Activated CD4-positive, alpha-beta memory T cell treated with anti-CD3 and anti-CD28 coated beads, Interleukin-2, amount 10 ng/mL, durations not matched to agents 7 days and 5 days (primary cell): ENCODE measurements around the gene FHAD1. TPM values are rescaled to one million over a fixed set of nuclear protein-coding genes. Genes with fewer than 3 reads are reported as not detected.
A peak's percentile ranks its signal among the peaks of the same experiment; 100 is the strongest.

Experiments used
- CTCF ChIA-PET: fragments of 350-600 bp; sonication (Branson Sonifier 250); formaldehyde crosslinking; loops from one replicate; lab custom pipeline; 2021; ENCODE audit warnings: antibody characterized with exemption, inconsistent platforms; lab: Charles Lee
- POLR2A ChIA-PET: fragments of 350-600 bp; sonication (Branson Sonifier 250); formaldehyde crosslinking; loops from one replicate; lab custom pipeline; 2021; ENCODE audit warnings: antibody characterized with exemption; lab: Charles Lee
- DNase-seq: peaks from one replicate; pipeline ENCODE4 v3.0.0-alpha.2; 2020
- H3K27ac Mint-ChIP-seq: one replicate; pipeline ENCODE4 v1.8.0; 2021; ENCODE audit warnings: mild to moderate bottlenecking, mixed read lengths
- H3K27me3 Mint-ChIP-seq: one replicate; pipeline ENCODE4 v1.8.0; 2021; ENCODE audit warnings: mixed read lengths
- H3K36me3 Mint-ChIP-seq: one replicate; pipeline ENCODE4 v1.8.0; 2021; ENCODE audit warnings: low read depth, mixed read lengths
- H3K4me1 Mint-ChIP-seq: one replicate; pipeline ENCODE4 v1.8.0; 2021; ENCODE audit warnings: mixed read lengths
- H3K4me3 Mint-ChIP-seq: one replicate; pipeline ENCODE4 v1.8.0; 2021; ENCODE audit warnings: mild to moderate bottlenecking, mixed read lengths
- H3K9me3 Mint-ChIP-seq: one replicate; pipeline ENCODE4 v1.8.0; 2021; ENCODE audit warnings: mixed read lengths
- total RNA-seq, 2 experiments: library from RNA; stranded (reverse); gene quantifications; one replicate each; pipeline ENCODE4 v1.2.3, GENCODE V29; 2021

FHAD1 gene
- total RNA-seq, 2 experiments from 2014 or later, result 0.18 TPM; not detected in 1

DNA sequence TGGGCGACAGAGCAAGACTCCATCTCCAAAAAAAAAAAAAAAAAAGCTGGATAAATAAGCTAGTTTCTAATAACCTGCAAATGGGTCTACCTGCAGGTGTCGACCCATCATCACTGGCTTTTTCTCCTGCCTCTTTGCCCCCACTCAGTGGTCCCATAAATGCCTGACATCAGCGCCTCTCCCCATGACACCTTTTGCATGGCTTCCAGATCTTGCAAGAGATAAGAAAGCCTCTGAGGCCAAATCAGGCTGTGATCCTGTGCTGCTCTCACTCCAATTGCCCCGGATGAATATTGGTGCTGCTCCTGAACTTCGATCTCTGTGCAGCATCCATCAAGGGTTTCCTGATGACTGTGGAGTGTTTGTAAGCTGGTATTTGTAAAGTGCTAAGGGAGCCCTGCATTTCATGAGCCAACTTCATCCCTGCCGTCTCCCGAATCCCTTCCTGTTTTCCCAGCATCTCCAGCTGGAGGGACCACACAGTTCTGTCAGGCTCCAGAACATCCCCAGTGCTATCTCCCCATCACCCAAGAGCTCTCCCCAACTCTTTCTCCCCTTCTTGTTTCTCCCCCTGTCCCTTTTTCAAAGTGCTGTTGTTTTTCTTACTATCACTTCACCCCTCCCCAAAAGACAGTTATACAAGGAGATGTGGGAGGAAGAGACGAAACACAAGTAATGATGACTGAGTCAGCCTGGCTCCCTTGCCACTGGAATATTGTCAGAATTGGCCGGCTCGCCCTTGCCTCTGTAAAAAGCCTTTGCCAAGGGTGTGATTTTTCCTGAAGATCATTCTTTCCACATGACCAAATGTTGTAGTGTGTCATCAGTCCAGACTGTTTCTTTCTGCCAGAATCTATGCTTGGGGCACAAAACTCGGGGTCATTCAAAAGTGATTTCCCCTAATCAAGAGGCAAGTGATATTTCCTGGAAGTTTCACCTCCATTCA, 159.9 kb downstream of the FHAD1 start:
- ChIA-PET POLR2A (interaction anchor here (1.4 to 2.0 kb wide), 2 partner anchors 10 kb away, joined by 3 to 7 read pairs; no protein-coding TSS in a partner anchor), CTCF (interaction anchor here (0.6 to 3.5 kb wide), 5 partner anchors 10 to 83 kb away, joined by 3 to 15 read pairs (median 3); no protein-coding TSS in a partner anchor)
- Mint-ChIP-seq H3K4me1 (peaks cover 25% of the 10 kb centered on the region), H3K9me3 (no peaks in the 10 kb centered on the region), H3K27me3 (peaks cover 38% of the 10 kb centered on the region), H3K36me3 (peaks cover 7% of the 10 kb centered on the region), H3K4me3 (no peak overlapping the region), H3K27ac (no peak overlapping the region)
- DNase-seq, result no peak

DNA sequence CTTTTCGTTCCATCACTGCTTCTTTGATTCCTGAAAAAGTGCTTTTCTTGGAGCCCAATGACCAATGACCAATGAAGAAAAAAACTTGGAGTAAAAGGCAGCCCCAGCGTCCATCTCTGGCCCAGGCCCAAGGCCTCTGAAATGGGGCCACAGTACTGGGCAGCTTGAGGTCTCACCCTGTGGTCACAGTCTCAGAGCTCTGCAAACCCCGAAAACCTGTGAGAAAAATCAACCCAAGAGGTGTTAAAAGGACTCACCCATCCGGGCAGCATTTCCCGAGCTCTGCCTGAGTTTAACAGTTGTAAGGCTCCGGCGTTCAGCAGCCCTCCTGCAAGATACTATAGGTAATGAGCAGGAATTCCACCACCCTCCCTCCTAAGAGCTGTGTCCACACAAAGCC, 160.6 kb downstream of the FHAD1 start:
- peak overlapping the region; percentile 5 for H3K4me3 Mint-ChIP-seq
- H3K27me3 Mint-ChIP-seq, result peaks cover 38% of the 10 kb centered on the region
- POLR2A ChIA-PET, result interaction anchor here (1.4 kb wide), 1 partner anchor 10 kb away, joined by 3 read pairs; no protein-coding TSS in a partner anchor

DNA sequence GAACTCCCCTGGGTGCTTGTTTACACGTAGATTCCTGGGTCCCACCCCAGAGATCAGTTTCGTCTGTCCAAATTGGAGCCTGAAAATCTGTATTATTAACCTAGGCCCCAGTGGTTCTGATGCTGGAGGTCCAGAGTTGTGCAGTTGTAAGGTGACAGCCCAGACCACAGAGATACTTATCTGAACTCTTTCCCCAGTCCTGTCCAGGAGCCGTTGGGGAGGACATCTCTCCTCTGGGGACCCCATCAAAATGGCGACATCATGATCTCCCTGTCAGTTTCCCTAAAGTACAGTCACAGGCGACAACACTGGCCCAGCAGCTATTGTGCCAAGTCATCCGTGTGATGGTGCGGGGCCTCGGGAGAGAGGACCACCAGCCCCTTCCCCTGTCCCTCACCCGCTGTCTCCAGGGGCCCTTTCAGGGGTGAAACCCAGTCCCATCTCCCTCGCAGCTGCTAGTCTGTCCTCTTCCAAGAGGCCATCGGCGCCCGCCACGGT, 161.9 kb downstream of the FHAD1 start:
- H3K27me3 Mint-ChIP-seq, result peaks cover 38% of the 10 kb centered on the region
- H3K4me1 Mint-ChIP-seq, result peaks cover 45% of the 10 kb centered on the region
- no peaks in the 10 kb centered on the region for H3K9me3 Mint-ChIP-seq
- H3K36me3 Mint-ChIP-seq, result peaks cover 25% of the 10 kb centered on the region
- CTCF ChIA-PET, result interaction anchor here (1.2 to 3.5 kb wide), 2 partner anchors 23 to 85 kb away, joined by 3 to 15 read pairs; no protein-coding TSS in a partner anchor
- peak overlapping the region; percentile 97 for H3K4me3 Mint-ChIP-seq
- DNase-seq, result no peak
- no peak overlapping the region for H3K27ac Mint-ChIP-seq
- POLR2A ChIA-PET, result interaction anchor here (1.1 to 1.7 kb wide), 2 partner anchors 67 to 75 kb away, joined by 3 to 8 read pairs; no protein-coding TSS in a partner anchor

More for the DNA sequence above, 160.6 kb downstream of the FHAD1 start:
- Mint-ChIP-seq H3K27ac (no peak overlapping the region), H3K9me3 (no peaks in the 10 kb centered on the region), H3K4me1 (peaks cover 32% of the 10 kb centered on the region), H3K36me3 (peaks cover 14% of the 10 kb centered on the region)
- DNase-seq, result no peak
- CTCF ChIA-PET, result interaction anchor here (1.0 to 3.5 kb wide), 3 partner anchors 10 to 84 kb away, joined by 3 to 15 read pairs (median 3); no protein-coding TSS in a partner anchor

DNA sequence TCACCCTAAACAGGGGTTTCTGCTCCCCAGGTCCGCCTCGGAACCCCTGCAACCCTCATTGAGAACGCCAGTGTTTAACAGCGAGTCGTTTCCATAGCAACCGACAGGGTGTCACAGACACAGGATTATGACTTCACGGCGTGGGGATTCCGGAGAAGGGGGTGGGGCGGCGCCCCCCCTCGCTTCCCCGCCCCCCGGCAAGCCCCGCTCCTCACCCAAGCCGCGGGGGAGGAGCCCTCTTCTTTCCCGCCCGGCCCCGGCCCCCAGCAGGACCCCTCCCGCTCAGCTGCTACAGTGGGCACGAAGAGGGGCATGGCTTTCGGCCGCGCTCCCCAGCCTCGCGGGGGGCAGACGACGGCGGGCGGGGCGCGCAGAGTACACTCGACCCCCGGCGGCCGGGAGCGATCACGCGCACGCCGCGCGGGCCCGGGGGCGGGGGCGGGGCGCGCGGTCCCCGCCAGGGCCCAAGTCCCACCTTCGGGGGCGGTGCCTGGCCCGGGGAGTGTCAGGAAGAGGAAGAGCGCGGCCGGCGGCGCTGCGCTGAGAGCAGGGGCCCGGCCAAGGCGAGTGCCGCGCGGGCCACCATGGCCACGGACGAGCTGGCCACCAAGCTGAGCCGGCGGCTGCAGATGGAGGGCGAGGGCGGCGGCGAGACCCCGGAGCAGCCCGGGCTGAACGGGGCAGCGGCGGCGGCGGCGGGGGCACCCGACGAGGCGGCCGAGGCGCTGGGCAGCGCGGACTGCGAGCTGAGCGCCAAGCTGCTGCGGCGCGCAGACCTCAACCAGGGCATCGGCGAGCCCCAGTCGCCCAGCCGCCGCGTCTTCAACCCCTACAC, 162.6 kb downstream of the FHAD1 start, which contains the start of gene EFHD2:
Gene EFHD2, plus strand, starts transcription at position 501 of the 835 bp plus-strand sequence. Its CDS starts 84 bp downstream, at position 585.
- H3K4me1 Mint-ChIP-seq, result peaks cover 51% of the 10 kb centered on the region
- peak within 1 kb of the TSS; percentile 89 for H3K27ac Mint-ChIP-seq
- ChIA-PET CTCF (interaction anchor here (1.2 to 1.5 kb wide), 2 partner anchors 11 to 86 kb away, joined by 3 to 4 read pairs; no protein-coding TSS in a partner anchor), POLR2A (interaction anchor here (0.8 to 3.6 kb wide), 8 partner anchors 10 to 86 kb away, joined by 3 to 14 read pairs (median 6); no protein-coding TSS in a partner anchor)
- no peaks in the 10 kb centered on the region for H3K9me3 Mint-ChIP-seq
- H3K4me3 Mint-ChIP-seq, result peak within 1 kb of the TSS; percentile 97
- DNase-seq, result peak; percentile 86
- peaks cover 32% of the 10 kb centered on the region for H3K36me3 Mint-ChIP-seq
- peaks cover 36% of the 10 kb centered on the region for H3K27me3 Mint-ChIP-seq

DNA sequence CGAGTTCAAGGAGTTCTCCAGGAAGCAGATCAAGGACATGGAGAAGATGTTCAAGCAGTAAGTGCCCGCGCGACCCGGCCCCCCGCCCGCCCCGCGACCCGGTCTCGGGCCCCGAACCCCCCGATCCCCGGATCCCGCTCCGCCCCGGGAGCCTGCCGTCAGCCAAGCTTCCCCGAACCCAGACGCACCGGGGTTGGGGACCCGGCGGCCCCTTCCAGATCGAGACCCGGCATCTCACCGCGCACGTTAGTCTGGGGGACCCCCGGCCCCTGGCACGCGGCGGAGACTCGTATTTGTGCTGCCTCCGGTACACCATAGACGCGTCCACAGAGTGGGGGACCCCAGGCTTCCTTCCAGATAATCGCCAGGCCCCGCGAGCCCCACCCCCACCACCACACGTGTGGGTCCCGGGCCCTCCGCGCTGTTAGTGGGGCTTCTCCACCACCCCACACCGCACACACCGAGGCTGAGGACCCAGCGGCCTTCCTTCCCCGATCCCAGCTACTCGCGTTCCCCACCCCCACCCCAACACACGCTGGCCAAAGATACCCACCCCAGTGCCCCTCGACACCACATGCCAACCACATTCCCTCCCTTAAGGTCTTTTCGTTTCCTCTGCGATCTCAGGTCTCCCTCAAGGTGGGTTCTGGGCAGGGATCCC, 163.3 kb downstream of the FHAD1 start:
- H3K4me3 Mint-ChIP-seq, result peak overlapping the region; percentile 97
- DNase-seq, result peak; percentile 30
- peaks cover 57% of the 10 kb centered on the region for H3K4me1 Mint-ChIP-seq
- H3K27ac Mint-ChIP-seq, result peak overlapping the region; percentile 89
- ChIA-PET POLR2A (interaction anchor here (0.8 to 3.6 kb wide), 8 partner anchors 9 to 87 kb away, joined by 3 to 14 read pairs (median 6); no protein-coding TSS in a partner anchor), CTCF (interaction anchor here (1.2 to 1.5 kb wide), 2 partner anchors 10 to 87 kb away, joined by 3 to 4 read pairs; no protein-coding TSS in a partner anchor)
- H3K27me3 Mint-ChIP-seq, result peaks cover 33% of the 10 kb centered on the region
- peaks cover 40% of the 10 kb centered on the region for H3K36me3 Mint-ChIP-seq
- no peaks in the 10 kb centered on the region for H3K9me3 Mint-ChIP-seq

DNA sequence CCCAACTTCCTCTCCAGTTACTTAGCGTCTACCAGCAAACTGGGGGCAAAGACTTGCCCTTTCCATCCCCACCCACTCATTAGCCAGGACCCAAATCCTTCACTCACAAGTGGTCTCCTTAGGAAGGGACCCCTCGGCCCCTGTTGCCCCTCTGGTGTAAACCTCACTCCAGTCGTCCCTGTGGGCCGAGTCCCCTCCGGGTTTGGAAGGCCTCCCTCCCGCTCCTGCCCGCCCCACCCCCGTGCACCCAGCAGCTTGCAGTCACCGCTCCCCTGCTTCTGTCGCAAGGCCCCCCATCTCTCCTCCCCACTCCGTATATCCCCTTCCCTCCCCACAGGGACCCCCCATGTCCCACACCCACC, 163.8 kb downstream of the FHAD1 start:
- Mint-ChIP-seq H3K36me3 (peaks cover 45% of the 10 kb centered on the region), H3K27me3 (peaks cover 28% of the 10 kb centered on the region), H3K27ac (peak overlapping the region; percentile 89), H3K4me3 (peak overlapping the region; percentile 97), H3K4me1 (peaks cover 62% of the 10 kb centered on the region), H3K9me3 (no peaks in the 10 kb centered on the region)
- ChIA-PET POLR2A (interaction anchor here (1.3 to 3.6 kb wide), 7 partner anchors 9 to 88 kb away, joined by 3 to 14 read pairs (median 7); no protein-coding TSS in a partner anchor), CTCF (interaction anchor here (1.2 to 2.3 kb wide), 3 partner anchors 9 to 87 kb away, joined by 3 to 12 read pairs (median 4); no protein-coding TSS in a partner anchor)
- DNase-seq, result no peak

DNA sequence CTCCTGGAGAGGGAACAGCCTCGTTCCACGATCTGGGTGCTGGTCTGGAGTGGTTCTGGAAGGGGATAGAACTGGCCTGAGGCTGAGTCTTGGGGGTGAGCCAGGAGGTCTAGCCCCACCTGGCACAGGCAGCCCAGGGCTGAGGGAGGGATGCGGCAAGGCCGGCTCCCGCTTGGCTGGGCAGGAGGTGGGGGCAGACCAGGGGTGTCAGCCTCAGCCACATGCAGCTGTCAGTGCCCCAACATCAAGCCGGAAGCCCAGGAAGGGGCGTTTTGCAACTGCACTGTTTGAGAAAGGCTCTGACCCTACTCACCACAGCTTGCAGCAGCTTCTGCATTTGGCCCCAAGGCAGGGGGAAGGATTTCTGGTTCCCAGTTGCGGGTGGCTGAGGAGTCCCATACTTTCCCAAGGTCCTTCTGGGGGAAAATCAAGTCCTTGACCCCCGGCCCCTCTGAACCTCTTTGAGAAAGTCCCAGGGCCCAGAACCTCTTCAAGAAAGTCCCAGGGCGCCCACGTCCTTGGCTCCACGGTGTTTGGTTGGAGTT, 164.6 kb downstream of the FHAD1 start:
- DNase-seq, result peak; percentile 69
- peaks cover 69% of the 10 kb centered on the region for H3K4me1 Mint-ChIP-seq
- ChIA-PET POLR2A (interaction anchor here (1.4 to 3.6 kb wide), 5 partner anchors 12 to 88 kb away, joined by 5 to 14 read pairs (median 8); no protein-coding TSS in a partner anchor), CTCF (interaction anchor here (1.1 to 2.3 kb wide), 6 partner anchors 19 to 91 kb away, joined by 3 to 12 read pairs (median 6); no protein-coding TSS in a partner anchor)
- peaks cover 24% of the 10 kb centered on the region for H3K27me3 Mint-ChIP-seq
- peaks cover 52% of the 10 kb centered on the region for H3K36me3 Mint-ChIP-seq
- no peaks in the 10 kb centered on the region for H3K9me3 Mint-ChIP-seq
- H3K4me3 Mint-ChIP-seq, result peak overlapping the region; percentile 97
- peak overlapping the region; percentile 89 for H3K27ac Mint-ChIP-seq

DNA sequence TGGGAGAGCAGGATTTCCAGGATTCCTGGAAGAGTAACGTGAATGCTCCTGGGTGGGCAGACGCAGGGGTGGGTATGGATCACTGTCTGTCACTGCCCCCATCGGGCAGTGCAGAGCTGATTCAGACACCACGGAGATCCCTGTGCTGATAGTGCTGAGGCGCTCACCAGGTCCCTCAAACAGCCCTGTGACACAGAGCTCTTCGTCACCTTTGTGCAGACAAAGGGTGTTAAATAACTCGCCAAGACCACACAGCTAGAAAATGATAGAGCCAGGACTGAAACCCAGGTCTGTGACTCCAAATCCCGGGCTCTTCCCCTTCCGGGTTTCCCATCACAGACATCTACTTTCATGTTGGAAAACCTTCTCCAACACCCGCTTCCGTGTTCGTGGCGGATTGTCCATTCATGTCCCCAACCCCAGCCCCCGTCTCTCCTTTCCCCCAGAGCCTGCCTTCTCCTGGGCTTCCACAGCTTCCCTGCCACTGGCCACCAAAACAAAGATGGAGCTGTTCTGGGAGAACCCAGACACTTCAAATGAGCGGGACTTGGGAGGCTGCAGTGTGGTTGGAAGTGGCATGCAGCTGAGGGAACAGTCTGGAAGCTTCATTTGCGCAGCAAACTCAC, 165.3 kb downstream of the FHAD1 start:
- Mint-ChIP-seq H3K27ac (peak overlapping the region; percentile 89), H3K36me3 (peaks cover 52% of the 10 kb centered on the region), H3K4me3 (peak overlapping the region; percentile 97), H3K9me3 (no peaks in the 10 kb centered on the region), H3K27me3 (peaks cover 18% of the 10 kb centered on the region), H3K4me1 (peaks cover 69% of the 10 kb centered on the region)
- CTCF ChIA-PET, result interaction anchor here (0.7 to 2.3 kb wide), 7 partner anchors 18 to 92 kb away, joined by 3 to 12 read pairs (median 5); no protein-coding TSS in a partner anchor
- POLR2A ChIA-PET, result interaction anchor here (1.0 to 3.6 kb wide), 6 partner anchors 12 to 89 kb away, joined by 3 to 14 read pairs (median 8); no protein-coding TSS in a partner anchor
- DNase-seq, result peak; percentile 72

DNA sequence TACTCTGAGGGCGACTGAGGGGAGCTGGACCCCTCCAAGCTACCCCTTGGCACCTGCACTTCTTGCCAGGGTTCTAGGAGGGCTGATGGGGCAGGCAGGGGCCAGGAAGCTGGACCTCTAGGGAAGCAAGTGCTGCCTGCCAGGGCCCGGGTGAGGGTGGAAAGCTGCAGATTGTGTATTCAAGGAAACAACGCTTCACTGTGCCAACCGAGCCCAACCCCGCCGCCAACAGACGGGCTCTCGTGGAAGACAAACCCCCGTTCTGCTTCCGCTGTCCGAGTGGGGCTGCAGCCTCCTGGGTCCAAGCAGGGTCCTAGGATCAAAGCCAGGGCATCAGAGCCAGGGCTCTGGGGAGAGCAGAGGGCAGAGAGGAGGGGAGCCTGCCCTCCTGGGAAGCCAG, 165.8 kb downstream of the FHAD1 start:
- POLR2A ChIA-PET, result interaction anchor here (1.0 to 3.6 kb wide), 6 partner anchors 14 to 89 kb away, joined by 3 to 14 read pairs (median 8); no protein-coding TSS in a partner anchor
- Mint-ChIP-seq H3K4me1 (peaks cover 70% of the 10 kb centered on the region), H3K4me3 (peak overlapping the region; percentile 97), H3K9me3 (no peaks in the 10 kb centered on the region), H3K27ac (no peak overlapping the region), H3K27me3 (peaks cover 12% of the 10 kb centered on the region), H3K36me3 (peaks cover 52% of the 10 kb centered on the region)
- CTCF ChIA-PET, result interaction anchor here (0.7 to 2.3 kb wide), 7 partner anchors 18 to 92 kb away, joined by 3 to 12 read pairs (median 5); no protein-coding TSS in a partner anchor
- DNase-seq, result no peak
